GM18858 (cell line): ENCODE measurements around the gene STXBP6.
A peak's percentile ranks its signal among the peaks of the same experiment; 100 is the strongest.
"Not testable (repeated sequence)": the region's sequence is repeated elsewhere in the genome, so short reads cannot be mapped to it uniquely, and the experiment has no call there.

ENCODE experiments used
- ATAC-seq: cut with Tn5 transposase; IDR thresholded peaks from one replicate; pipeline ENCODE4 v1.9.1; 2021; ENCODE audit not compliant: unreplicated experiment

STXBP6 gene

GRCh38 chr14:24990050-24990449, 59.9 kb downstream of the STXBP6 start:
- ATAC-seq = no peak

- no peak for ATAC-seq
Measured at GRCh38 chr14:24988760-24989159, 61.2 kb downstream of the STXBP6 start.

GRCh38 chr14:24986206-24986893, 63.6 kb downstream of the STXBP6 start:
- ATAC-seq = no peak

DNA sequence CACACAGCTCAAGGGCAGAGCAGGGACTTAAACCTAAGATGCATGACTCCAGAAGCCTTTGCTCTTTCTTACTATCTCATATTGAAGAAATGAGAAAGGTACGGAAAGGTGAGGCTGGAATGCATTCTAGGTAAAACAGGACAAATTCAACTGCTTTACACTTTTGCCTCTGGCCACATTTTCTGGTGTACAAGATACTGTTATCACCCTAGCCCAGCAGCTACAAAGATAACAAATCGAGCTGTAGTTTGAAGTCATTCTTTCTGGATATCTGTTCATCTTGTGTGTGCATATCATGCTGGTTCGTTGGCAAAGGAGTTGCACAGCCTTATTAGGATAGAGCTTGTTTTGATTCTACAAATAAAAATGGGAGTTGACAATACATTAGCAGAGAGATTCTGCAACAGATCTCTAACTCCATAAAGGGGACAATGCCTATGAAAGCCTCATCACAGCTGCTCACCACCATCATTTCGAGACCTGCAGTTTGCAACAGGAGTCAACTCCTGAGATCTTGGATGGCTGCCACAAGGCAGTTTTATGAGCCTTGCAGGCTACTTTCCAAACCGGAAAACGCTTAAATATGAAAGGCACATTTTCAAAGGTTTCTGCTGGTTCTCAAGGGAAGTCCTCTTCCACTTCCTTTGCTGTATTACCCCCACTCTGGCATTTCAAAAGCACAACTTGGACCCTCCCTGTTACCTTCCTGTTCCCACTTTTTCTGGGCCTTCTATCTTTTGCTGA, 64.9 kb downstream of the STXBP6 start:
- no peak for ATAC-seq

DNA sequence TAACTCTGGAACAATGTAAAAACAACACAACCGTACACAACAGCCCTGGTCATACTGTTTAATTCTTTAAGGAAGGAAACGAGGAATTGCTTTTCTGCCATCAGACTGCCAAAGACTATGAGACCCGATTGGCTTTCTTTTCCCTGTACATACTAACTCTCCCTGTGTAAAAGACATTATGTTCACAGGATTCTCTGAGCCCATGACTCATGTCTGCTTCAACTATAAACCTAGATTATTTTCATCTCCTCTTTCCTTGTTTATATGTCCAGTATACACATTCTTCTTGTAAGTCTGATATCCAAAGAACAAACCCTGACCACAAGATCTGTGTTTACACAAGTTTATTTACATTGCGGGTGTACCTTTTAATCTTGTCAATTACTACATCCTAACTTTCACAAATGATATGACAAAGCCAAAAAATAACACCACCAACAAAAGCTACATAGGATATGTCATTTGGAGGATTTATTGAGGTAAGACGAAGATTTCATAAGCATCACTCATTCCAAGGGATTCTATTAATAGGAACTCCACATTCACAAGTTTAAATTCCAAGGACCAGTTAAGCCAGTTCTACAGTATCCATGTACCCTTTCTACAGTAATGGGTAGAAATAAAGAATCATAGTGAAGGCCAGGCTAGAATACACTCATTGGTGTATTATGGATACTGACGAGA, 67.3 kb downstream of the STXBP6 start:
- ATAC-seq = no peak

- ATAC-seq = peak; percentile 30
Measured at GRCh38 chr14:24979725-24980239, 70.2 kb downstream of the STXBP6 start.

- ATAC-seq = peak; percentile 65
Measured at GRCh38 chr14:24978862-24979724, 70.9 kb downstream of the STXBP6 start.

DNA sequence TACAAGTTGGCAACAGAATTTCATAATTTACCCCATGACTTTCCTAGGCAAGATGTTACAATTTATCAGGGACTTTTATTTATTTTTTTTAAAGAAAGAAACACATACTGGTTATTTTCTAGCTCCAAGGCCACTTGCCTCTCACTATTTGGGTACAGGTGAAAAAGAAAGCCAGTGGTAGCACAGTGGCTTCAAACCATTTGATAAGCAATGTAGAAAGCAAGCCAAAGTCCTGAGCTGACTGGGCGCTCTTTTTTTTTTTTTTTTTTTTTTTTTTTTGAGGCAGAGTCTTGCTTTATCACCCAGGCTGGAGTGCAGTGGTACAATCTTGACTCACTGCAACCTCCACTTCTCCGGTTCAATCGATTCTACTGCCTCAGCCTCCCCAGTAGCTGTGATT, 73.3 kb downstream of the STXBP6 start:
- ATAC-seq = no peak

DNA sequence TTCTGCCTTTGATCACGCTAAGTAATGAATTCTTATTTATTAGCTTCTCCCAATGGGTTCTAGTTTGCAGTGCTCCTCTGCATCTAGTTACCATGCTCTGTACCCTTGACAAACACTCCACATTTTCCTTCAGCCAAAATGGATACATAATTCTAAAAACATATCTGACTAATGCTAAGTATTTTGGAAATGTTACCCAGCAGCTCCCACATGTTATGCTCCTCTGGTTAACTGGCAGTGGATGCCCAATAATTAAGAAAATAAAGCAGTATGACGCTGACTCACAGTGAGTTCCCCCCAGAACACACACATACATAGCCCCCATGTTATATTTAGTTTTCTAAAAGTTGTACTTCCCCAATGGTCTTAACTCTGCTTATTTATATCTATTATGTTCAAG, 74.6 kb downstream of the STXBP6 start:
- no peak for ATAC-seq

GRCh38 chr14:24974591-24975374, 75.2 kb downstream of the STXBP6 start:
- ATAC-seq = no peak

DNA sequence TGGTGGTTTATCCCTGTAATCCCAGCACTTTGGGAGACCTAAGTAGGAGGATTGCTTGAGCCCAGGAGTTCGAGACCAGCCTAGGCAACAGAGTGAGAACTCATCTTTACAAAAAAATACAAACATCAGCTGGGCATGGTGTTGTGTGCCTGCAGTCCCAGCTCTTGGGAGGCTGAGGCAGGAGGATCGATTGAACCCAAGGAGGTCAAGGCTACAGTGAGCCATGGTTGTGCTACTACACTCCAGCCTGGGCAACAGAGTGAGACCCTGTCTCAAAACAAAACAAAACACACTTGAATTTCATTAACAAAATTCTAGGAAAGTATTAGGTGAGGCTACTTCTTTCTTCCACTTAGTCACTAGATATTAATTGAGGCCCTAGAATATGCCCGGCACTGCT, 77.1 kb downstream of the STXBP6 start:
- no peak for ATAC-seq

- ATAC-seq = no peak
Measured at GRCh38 chr14:24971255-24971654, 78.7 kb downstream of the STXBP6 start.

- no peak for ATAC-seq
Measured at GRCh38 chr14:24966579-24966964, 83.4 kb downstream of the STXBP6 start.

DNA sequence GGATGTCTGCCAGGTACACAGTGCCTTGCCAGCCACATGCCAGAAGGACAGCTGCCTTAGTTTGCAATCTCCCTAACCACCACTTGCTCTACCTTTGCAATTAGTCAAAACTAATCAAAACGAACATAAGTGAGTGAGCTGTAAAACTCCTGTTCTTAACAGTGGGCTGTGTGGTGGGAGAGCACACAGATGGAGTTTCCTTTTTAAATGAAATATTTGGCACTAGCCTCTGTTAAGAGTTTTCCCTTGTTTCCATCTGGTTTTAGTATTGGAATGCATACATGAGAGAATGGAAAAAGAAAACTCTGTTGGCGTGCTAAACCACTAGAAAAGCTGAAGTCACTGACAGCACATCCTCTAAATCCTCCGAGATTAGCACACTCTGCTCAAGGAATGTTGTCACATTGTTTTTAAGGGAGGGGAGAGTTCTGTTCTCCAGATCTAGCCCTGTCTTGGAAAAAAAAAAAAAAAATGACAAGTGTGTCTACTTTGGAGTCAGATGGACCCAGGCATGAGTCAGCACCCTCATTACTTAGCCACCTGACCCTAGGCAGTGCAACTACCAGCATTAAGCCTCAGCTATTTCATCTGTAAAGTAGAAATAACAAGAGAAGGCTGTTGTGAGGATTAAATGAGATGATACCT, 83.9 kb downstream of the STXBP6 start:
- ATAC-seq = no peak

GRCh38 chr14:24965578-24965933, 84.4 kb downstream of the STXBP6 start:
- ATAC-seq = no peak

- no peak for ATAC-seq
Measured at GRCh38 chr14:24964591-24964990, 85.4 kb downstream of the STXBP6 start.

DNA sequence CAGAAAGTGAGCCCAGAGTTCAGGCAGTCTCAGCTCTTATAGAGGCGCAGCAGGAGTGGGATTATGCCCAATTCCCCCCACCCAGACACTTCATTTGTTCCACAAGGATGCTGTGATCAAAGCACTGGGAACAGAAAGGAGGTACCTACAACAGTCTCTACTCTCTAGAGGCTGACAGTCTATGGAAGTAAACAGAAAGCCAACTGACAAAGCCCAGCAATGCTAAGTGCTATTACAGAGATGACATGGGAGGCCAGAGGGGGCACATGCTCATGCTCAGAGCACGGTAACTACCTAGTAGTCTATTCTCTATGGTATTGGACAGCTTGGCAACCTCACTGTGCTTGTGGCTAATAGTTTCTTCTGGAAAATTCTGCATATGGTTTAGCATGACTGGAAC, 85.9 kb downstream of the STXBP6 start:
- no peak for ATAC-seq

DNA sequence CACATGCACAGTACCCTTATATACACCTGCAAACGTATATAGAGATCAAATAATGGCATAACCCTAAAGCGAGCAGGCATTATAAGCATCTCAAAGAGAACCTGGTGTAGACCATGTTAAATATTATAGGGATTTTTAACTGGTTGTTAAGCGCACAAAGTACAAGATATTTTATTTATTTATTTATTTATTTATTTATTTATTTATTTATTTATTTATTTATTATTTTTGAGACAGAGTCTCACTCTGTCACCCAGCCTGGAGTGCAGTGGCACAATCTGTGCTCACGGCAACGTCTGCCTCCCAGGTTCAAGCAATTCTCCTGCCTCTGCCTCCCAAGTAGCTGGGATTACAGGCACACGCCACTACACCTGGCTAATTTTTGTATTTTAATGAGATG, 87.8 kb downstream of the STXBP6 start:
- ATAC-seq = not testable (repeated sequence)

DNA sequence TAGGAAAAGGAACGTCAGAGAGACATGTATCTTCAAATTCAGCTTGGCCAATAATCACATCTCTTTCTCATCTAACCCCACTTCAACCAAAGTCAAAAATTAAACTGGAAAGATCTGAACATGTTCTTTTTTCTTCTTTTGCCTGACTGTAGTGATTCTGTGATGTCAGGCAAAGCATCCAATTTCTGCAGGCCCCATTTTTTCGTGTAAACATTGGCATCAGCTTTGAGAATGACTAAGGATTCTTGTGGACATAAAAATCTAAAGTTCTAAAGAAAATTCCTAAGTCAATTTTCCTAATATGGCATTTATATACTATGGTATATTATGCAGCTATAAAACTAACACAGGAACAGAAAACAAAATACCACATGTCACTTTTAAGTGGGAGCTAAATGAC, 89.1 kb downstream of the STXBP6 start:
- ATAC-seq = no peak
